K562 (cell line): Measurements from ENCODE around the gene ENTPD6. TPM values are rescaled to one million over a fixed set of nuclear protein-coding genes. Genes with fewer than 3 reads are reported as not detected.
A peak's percentile ranks its signal among the peaks of the same experiment; 100 is the strongest.

ENCODE experiments used
- CBX1 ChIP-seq: sonication (generic); IDR thresholded peaks from 2 replicates; pipeline ENCODE4 v1.6.1; 2016; ENCODE audit warnings: antibody characterized with exemption, low read depth, mild to moderate bottlenecking
- GTF2E2 ChIP-seq: fragments of 200-800 bp; sonication (Bioruptor generic); IDR thresholded peaks from 2 replicates; pipeline ENCODE4 v1.6.1; 2016; ENCODE audit warnings: missing genetic modification characterization, missing compliant biosample characterization
- HNRNPL ChIP-seq: fragments of 200-400 bp; formaldehyde crosslinking; IDR thresholded peaks from 2 replicates; pipeline ENCODE4 v1.6.1; 2017; ENCODE audit warnings: low read depth, mild to moderate bottlenecking, low read length
- LARP7 ChIP-seq: fragments of 450-650 bp; IDR thresholded peaks from 2 replicates; pipeline ENCODE4 v1.6.1; 2016
- NBN ChIP-seq: fragments of 450-650 bp; IDR thresholded peaks from 2 replicates; pipeline ENCODE4 v1.6.1; 2016; ENCODE audit warnings: low read depth, mild to moderate bottlenecking
- TCF3 ChIP-seq: sonication (generic); formaldehyde crosslinking; IDR thresholded peaks from 2 replicates; pipeline ENCODE4 v1.4.0; 2020; ENCODE audit warnings: mild to moderate bottlenecking, missing genetic modification reagents
- TCFL5 ChIP-seq: fragments of 250-450 bp; sonication (Bioruptor Pico); conservative IDR thresholded peaks from 2 replicates; pipeline ENCODE4 v1.6.1; 2021; ENCODE audit warnings: mild to moderate bottlenecking, moderate library complexity, matching md5 sums
- TRIM28 ChIP-seq: fragments of 450-650 bp; IDR thresholded peaks from 2 replicates; pipeline ENCODE4 v1.6.1; 2017
- TSC22D4 ChIP-seq: fragments of 450-650 bp; IDR thresholded peaks from 2 replicates; pipeline ENCODE4 v1.6.1; 2016; ENCODE audit warnings: missing genetic modification characterization, missing biosample characterization, control low read depth
- ZFP1 ChIP-seq: fragments of 450-650 bp; formaldehyde crosslinking; IDR thresholded peaks from 2 replicates; pipeline ENCODE4 v1.4.0; 2020; ENCODE audit warnings: mild to moderate bottlenecking, mixed read lengths
- ZNF408 ChIP-seq: fragments of 250-450 bp; sonication (Bioruptor Pico); IDR thresholded peaks from 2 replicates; pipeline ENCODE4 v1.4.0; 2020; ENCODE audit warnings: low read depth, mild to moderate bottlenecking, moderate library complexity
- polyA plus RNA-seq, 8 experiments: library from polyadenylated mRNA; depleted of rRNA in 4 of 8; stranded (reverse) in 5 of 8; unstranded in 3 of 8; fragments of >200 nt; fragmentation: Nextera tagmentation in 2 of 8; fragmentation: Illumina TruSeq in 1 of 8; extraction: Ambion mirVana in 2 of 8; extraction: Trizol in 1 of 8; gene quantifications; 2 replicates each; pipeline versions ENCODE4 v1.2.1 to v1.2.3, GENCODE V29; 2011 to 2014; ENCODE audit warnings: inconsistent platforms in 1 of 8, missing spikeins in 1 of 8
- total RNA-seq, 7 experiments: library from RNA; depleted of rRNA in 6 of 7; stranded (reverse); fragments of >200 nt in 6 of 7; fragmentation: Illumina TruSeq in 2 of 7; extraction: Trizol in 2 of 7; gene quantifications; 2 replicates each; pipeline versions ENCODE4 v1.2.1 to v1.2.3, GENCODE V29; 2011 to 2021; ENCODE audit warnings: low replicate concordance in 1 of 7
- TF ChIP-seq, protein P1 (sequence below): fragments of 450-650 bp; IDR thresholded peaks from 2 replicates; pipeline ENCODE4 v1.6.1; 2016; ENCODE audit warnings: mild to moderate bottlenecking, moderate library complexity
- TF ChIP-seq, protein P2 (sequence below): IDR thresholded peaks from 3 replicates; pipeline ENCODE4 v1.6.1; 2011; ENCODE audit warnings: borderline replicate concordance, mild to moderate bottlenecking; ENCODE audit not compliant: insufficient read length, insufficient read depth
- TF ChIP-seq, protein P3 (sequence below): fragments of 250-450 bp; sonication (Bioruptor Pico); IDR thresholded peaks from 2 replicates; pipeline ENCODE4 v1.8.0; 2022; ENCODE audit warnings: moderate library complexity, mild to moderate bottlenecking, inconsistent platforms
- TF ChIP-seq, protein P4 (sequence below): fragments of 450-650 bp; formaldehyde crosslinking; IDR thresholded peaks from 2 replicates; pipeline ENCODE4 v1.4.0; 2020; ENCODE audit warnings: mild to moderate bottlenecking

Gene ENTPD6
- total and polyA plus RNA-seq, 9 of the 15 experiments (the other 6 are each of a cell fraction or from before 2014, with no cell fraction given), result 0.82 to 36.8 (median 22.4) TPM

DNA sequence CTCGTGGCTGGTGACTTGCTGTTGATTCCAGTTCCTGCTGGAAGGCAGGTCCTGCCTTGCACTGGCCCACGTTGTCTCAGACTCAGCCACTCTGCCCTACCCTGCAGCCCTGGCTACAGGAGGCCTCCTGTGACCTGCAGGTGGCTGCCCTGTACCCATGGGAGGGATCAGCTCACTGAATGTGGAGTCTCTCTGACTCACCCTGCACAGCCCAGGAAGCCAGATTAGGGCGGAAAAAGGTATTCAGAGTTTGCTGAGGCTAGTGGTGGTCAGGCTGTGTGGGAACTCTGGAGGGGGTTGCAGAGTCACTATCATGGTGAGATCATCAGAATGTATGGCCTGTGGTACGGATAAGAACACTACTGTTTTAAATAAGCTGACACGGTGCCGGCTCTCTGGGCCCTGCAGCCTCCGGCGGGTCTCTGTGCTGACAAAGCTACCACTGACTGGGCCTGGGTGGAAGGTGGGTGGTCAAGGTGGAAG is 27.7 kb downstream of the ENTPD6 start (continued):
- TF ChIP-seq, protein P1, sequence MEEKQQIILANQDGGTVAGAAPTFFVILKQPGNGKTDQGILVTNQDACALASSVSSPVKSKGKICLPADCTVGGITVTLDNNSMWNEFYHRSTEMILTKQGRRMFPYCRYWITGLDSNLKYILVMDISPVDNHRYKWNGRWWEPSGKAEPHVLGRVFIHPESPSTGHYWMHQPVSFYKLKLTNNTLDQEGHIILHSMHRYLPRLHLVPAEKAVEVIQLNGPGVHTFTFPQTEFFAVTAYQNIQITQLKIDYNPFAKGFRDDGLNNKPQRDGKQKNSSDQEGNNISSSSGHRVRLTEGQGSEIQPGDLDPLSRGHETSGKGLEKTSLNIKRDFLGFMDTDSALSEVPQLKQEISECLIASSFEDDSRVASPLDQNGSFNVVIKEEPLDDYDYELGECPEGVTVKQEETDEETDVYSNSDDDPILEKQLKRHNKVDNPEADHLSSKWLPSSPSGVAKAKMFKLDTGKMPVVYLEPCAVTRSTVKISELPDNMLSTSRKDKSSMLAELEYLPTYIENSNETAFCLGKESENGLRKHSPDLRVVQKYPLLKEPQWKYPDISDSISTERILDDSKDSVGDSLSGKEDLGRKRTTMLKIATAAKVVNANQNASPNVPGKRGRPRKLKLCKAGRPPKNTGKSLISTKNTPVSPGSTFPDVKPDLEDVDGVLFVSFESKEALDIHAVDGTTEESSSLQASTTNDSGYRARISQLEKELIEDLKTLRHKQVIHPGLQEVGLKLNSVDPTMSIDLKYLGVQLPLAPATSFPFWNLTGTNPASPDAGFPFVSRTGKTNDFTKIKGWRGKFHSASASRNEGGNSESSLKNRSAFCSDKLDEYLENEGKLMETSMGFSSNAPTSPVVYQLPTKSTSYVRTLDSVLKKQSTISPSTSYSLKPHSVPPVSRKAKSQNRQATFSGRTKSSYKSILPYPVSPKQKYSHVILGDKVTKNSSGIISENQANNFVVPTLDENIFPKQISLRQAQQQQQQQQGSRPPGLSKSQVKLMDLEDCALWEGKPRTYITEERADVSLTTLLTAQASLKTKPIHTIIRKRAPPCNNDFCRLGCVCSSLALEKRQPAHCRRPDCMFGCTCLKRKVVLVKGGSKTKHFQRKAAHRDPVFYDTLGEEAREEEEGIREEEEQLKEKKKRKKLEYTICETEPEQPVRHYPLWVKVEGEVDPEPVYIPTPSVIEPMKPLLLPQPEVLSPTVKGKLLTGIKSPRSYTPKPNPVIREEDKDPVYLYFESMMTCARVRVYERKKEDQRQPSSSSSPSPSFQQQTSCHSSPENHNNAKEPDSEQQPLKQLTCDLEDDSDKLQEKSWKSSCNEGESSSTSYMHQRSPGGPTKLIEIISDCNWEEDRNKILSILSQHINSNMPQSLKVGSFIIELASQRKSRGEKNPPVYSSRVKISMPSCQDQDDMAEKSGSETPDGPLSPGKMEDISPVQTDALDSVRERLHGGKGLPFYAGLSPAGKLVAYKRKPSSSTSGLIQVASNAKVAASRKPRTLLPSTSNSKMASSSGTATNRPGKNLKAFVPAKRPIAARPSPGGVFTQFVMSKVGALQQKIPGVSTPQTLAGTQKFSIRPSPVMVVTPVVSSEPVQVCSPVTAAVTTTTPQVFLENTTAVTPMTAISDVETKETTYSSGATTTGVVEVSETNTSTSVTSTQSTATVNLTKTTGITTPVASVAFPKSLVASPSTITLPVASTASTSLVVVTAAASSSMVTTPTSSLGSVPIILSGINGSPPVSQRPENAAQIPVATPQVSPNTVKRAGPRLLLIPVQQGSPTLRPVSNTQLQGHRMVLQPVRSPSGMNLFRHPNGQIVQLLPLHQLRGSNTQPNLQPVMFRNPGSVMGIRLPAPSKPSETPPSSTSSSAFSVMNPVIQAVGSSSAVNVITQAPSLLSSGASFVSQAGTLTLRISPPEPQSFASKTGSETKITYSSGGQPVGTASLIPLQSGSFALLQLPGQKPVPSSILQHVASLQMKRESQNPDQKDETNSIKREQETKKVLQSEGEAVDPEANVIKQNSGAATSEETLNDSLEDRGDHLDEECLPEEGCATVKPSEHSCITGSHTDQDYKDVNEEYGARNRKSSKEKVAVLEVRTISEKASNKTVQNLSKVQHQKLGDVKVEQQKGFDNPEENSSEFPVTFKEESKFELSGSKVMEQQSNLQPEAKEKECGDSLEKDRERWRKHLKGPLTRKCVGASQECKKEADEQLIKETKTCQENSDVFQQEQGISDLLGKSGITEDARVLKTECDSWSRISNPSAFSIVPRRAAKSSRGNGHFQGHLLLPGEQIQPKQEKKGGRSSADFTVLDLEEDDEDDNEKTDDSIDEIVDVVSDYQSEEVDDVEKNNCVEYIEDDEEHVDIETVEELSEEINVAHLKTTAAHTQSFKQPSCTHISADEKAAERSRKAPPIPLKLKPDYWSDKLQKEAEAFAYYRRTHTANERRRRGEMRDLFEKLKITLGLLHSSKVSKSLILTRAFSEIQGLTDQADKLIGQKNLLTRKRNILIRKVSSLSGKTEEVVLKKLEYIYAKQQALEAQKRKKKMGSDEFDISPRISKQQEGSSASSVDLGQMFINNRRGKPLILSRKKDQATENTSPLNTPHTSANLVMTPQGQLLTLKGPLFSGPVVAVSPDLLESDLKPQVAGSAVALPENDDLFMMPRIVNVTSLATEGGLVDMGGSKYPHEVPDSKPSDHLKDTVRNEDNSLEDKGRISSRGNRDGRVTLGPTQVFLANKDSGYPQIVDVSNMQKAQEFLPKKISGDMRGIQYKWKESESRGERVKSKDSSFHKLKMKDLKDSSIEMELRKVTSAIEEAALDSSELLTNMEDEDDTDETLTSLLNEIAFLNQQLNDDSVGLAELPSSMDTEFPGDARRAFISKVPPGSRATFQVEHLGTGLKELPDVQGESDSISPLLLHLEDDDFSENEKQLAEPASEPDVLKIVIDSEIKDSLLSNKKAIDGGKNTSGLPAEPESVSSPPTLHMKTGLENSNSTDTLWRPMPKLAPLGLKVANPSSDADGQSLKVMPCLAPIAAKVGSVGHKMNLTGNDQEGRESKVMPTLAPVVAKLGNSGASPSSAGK, result no peak
- no peak for TF ChIP-seq CBX1
- TF ChIP-seq, protein P2, sequence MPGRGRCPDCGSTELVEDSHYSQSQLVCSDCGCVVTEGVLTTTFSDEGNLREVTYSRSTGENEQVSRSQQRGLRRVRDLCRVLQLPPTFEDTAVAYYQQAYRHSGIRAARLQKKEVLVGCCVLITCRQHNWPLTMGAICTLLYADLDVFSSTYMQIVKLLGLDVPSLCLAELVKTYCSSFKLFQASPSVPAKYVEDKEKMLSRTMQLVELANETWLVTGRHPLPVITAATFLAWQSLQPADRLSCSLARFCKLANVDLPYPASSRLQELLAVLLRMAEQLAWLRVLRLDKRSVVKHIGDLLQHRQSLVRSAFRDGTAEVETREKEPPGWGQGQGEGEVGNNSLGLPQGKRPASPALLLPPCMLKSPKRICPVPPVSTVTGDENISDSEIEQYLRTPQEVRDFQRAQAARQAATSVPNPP, result no peak
- peak; percentile 55; the same call in 1 of the 2 replicates for TF ChIP-seq TCF3 (CRISPR knock-in tag)
- TF ChIP-seq TCFL5 (CRISPR knock-in tag), result no peak
- no peak for TF ChIP-seq LARP7
- peak; percentile 65; the same call in 1 of the 2 replicates for TF ChIP-seq NBN
- TF ChIP-seq TSC22D4 (tag), result no peak
- TF ChIP-seq, protein P3, sequence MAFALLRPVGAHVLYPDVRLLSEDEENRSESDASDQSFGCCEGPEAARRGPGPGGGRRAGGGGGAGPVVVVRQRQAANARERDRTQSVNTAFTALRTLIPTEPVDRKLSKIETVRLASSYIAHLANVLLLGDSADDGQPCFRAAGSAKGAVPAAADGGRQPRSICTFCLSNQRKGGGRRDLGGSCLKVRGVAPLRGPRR (CRISPR knock-in tag), result no peak
- peak; percentile 54; the same call in 1 of the 2 replicates for TF ChIP-seq TRIM28
- TF ChIP-seq, protein P4, sequence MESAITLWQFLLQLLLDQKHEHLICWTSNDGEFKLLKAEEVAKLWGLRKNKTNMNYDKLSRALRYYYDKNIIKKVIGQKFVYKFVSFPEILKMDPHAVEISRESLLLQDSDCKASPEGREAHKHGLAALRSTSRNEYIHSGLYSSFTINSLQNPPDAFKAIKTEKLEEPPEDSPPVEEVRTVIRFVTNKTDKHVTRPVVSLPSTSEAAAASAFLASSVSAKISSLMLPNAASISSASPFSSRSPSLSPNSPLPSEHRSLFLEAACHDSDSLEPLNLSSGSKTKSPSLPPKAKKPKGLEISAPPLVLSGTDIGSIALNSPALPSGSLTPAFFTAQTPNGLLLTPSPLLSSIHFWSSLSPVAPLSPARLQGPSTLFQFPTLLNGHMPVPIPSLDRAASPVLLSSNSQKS (CRISPR knock-in tag), result no peak
- TF ChIP-seq ZNF408, result no peak
- no peak for TF ChIP-seq ZFP1
- TF ChIP-seq HNRNPL, result no peak
- TF ChIP-seq GTF2E2 (tag), result no peak
